Measurements from ENCODE around the gene ADAMTS6. TPM values are rescaled to one million over a fixed set of nuclear protein-coding genes. Genes with fewer than 3 reads are reported as not detected.

The ADAMTS6 gene
- total and polyA plus RNA-seq, 4 donors, result 5.3 to 22.0 (median 13.6) TPM

DNA sequence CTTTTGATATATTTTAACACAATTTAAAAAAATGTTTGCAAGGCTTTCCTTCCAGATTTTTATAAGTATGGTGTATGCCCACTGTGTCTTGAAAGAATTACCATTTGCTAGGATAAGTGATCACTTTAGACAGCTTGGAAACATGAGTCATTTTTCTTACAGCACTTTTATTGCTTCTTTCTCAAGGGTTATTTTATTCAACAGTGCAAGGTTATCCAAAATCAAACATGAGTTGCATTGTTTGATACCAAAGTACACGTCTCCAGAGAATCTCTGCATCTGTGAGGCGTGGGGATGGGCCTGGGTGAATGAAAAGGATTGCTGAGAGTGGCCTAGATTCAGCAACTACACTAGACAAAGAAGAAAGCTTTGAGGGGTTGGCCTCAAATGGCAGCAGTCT, 329.6 kb downstream of the ADAMTS6 start:
- no peaks in the 10 kb centered on the region for H3K9me3 ChIP-seq (ENCODE audit: control insufficient read depth, insufficient read depth, low read length)
- no peaks in the 10 kb centered on the region for H3K36me3 ChIP-seq (ENCODE audit: control insufficient read depth, insufficient read depth, low read length)
- no peaks in the 10 kb centered on the region for H3K4me1 ChIP-seq (ENCODE audit: control insufficient read depth, insufficient read depth, low read length)
- no peak overlapping the region for H3K4me3 ChIP-seq (ENCODE audit: low read depth, low read length)
- WGBS (ENCODE audit: insufficient coverage), result 100% methylated on average over 1 of the region's 2 CpGs
- DNase-seq (ENCODE audit: low read depth in 4 of 6, low spot score in 6 of 6), result no peak
- H3K27me3 ChIP-seq (ENCODE audit: control insufficient read depth, insufficient read depth, low read length), result no peaks in the 10 kb centered on the region
- no peak overlapping the region for H3K27ac ChIP-seq (ENCODE audit: low read depth, low read length)

DNA sequence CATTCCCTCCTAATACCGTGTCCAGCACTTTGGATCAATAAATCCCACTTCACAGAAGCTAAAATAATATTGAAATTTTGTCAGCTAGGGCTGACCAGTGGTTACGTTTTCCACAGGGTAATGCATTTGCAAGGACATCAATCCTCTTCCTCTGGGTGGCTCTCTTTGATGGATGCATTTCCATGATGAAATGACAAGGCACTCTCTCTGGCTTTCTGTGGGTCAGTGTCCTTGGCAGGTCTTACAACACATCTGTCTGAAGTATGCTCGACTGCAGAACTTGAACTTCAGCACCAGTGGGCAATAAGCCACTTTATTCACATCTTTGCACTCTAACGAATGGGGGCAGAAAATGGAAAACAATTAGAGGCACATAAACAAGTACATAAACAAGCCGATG, 330.1 kb downstream of the ADAMTS6 start:
- Histone ChIP-seq H3K4me1 (ENCODE audit: control insufficient read depth, insufficient read depth, low read length) (no peaks in the 10 kb centered on the region), H3K27me3 (ENCODE audit: control insufficient read depth, insufficient read depth, low read length) (no peaks in the 10 kb centered on the region), H3K36me3 (ENCODE audit: control insufficient read depth, insufficient read depth, low read length) (no peaks in the 10 kb centered on the region), H3K9me3 (ENCODE audit: control insufficient read depth, insufficient read depth, low read length) (no peaks in the 10 kb centered on the region), H3K27ac (ENCODE audit: low read depth, low read length) (no peak overlapping the region), H3K4me3 (ENCODE audit: low read depth, low read length) (no peak overlapping the region)
- no peak for DNase-seq (ENCODE audit: low read depth in 4 of 6, low spot score in 6 of 6)
- 94% methylated on average over 2 of the region's 5 CpGs for WGBS (ENCODE audit: insufficient coverage)

DNA sequence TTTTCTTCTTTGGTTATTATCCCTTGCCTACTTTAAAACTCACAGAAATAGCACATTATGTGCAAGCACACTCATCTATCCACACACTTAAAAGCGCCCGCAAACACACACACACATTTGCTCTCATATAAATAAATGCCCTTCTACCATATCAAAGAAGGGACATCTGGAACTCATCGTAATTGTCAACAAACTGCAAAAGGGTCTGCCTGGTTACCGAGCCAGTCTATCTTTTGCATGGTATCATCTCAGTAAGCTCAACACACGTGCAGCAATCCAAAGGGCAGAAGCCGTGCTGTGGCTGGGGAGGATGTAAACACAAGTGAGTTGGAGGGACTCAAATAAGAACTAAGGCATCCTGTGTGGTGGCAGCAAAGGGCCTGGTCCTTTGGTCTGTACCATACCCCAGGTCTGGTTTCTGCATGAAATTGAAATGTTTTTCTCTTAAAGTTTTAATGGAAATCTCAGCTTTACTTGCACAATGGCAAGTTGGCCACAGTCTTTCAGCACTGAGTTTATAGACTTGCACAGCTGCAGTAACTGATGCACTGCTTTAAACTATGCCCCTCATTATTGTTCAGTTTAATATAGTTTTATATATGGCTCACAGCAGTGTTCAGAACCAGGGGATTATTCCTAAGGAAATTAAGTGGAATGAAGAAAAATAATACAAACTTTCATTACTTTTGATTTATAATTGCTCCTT, 331.0 kb downstream of the ADAMTS6 start:
- WGBS (ENCODE audit: insufficient coverage), result 98% methylated on average over 6 of the region's 6 CpGs
- Histone ChIP-seq H3K36me3 (ENCODE audit: control insufficient read depth, insufficient read depth, low read length) (no peaks in the 10 kb centered on the region), H3K4me3 (ENCODE audit: low read depth, low read length) (no peak overlapping the region), H3K27me3 (ENCODE audit: control insufficient read depth, insufficient read depth, low read length) (no peaks in the 10 kb centered on the region), H3K9me3 (ENCODE audit: control insufficient read depth, insufficient read depth, low read length) (no peaks in the 10 kb centered on the region), H3K4me1 (ENCODE audit: control insufficient read depth, insufficient read depth, low read length) (no peaks in the 10 kb centered on the region), H3K27ac (ENCODE audit: low read depth, low read length) (no peak overlapping the region)
- DNase-seq (ENCODE audit: low read depth in 4 of 6, low spot score in 6 of 6), result no peak

DNA sequence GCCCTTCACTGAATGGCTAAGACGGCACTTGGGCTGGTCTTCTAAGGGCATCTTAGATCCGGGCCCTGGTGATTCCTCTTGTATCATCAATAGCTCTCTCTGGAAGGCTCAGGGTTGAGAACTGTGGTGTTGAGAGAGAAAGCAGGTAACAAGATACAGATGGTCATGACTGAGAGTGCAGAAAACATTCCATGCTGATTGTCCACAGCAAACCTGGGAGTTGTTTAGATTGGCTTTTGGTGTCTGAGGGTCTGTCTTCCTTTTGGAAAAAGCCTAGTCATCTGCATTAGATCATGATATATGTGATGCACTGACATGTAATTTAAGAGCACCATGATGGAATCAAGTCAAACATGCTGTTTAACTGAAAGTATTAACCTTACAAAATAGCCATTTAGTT, 331.9 kb downstream of the ADAMTS6 start:
- no peaks in the 10 kb centered on the region for H3K4me1 ChIP-seq (ENCODE audit: control insufficient read depth, insufficient read depth, low read length)
- H3K27ac ChIP-seq (ENCODE audit: low read depth, low read length), result no peak overlapping the region
- WGBS (ENCODE audit: insufficient coverage), result 92% methylated on average over 2 of the region's 2 CpGs
- H3K4me3 ChIP-seq (ENCODE audit: low read depth, low read length), result no peak overlapping the region
- no peaks in the 10 kb centered on the region for H3K36me3 ChIP-seq (ENCODE audit: control insufficient read depth, insufficient read depth, low read length)
- no peaks in the 10 kb centered on the region for H3K9me3 ChIP-seq (ENCODE audit: control insufficient read depth, insufficient read depth, low read length)
- no peak for DNase-seq (ENCODE audit: low read depth in 4 of 6, low spot score in 6 of 6)
- no peaks in the 10 kb centered on the region for H3K27me3 ChIP-seq (ENCODE audit: control insufficient read depth, insufficient read depth, low read length)

DNA sequence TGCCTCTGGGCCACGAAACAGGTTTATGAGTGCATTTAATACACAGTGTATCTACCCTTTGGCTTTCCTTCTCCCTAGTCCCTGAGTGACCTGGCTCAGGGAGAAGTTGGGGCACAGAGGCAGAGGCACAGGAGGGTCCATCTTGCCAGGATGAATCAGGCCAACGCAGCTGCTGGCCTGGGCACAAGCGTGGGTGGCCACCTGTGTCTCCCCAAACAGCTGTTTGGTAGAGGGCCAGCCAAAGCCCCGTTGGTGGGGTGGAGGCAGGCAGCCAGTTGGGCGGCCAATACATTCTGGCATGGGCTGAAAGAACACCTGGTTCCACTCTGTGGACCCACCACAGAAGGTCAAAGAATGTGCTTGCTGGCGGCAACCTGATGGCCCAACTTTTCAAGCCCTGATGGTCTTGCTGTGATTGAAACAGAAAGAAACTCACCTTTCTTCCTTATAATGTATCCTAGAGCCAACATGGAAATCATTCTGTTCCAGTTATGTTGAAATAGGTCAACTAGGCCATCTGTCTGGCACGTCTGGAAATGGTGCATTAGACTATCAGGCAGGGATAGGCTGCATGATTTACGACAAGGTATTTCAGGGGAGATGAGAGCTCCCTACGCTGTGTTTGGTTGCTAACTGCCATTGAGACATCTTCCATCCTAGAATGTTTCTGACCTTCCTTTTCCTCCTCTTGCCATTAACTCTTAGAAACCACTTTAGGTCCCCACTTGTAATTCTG, 337.4 kb downstream of the ADAMTS6 start:
- Histone ChIP-seq H3K27me3 (ENCODE audit: control insufficient read depth, insufficient read depth, low read length) (no peaks in the 10 kb centered on the region), H3K27ac (ENCODE audit: low read depth, low read length) (no peak overlapping the region), H3K4me3 (ENCODE audit: low read depth, low read length) (no peak overlapping the region), H3K4me1 (ENCODE audit: control insufficient read depth, insufficient read depth, low read length) (no peaks in the 10 kb centered on the region), H3K36me3 (ENCODE audit: control insufficient read depth, insufficient read depth, low read length) (no peaks in the 10 kb centered on the region), H3K9me3 (ENCODE audit: control insufficient read depth, insufficient read depth, low read length) (no peaks in the 10 kb centered on the region)
- no peak for DNase-seq (ENCODE audit: low read depth in 4 of 6, low spot score in 6 of 6)
- 70% methylated on average over 6 of the region's 9 CpGs for WGBS (ENCODE audit: insufficient coverage)

DNA sequence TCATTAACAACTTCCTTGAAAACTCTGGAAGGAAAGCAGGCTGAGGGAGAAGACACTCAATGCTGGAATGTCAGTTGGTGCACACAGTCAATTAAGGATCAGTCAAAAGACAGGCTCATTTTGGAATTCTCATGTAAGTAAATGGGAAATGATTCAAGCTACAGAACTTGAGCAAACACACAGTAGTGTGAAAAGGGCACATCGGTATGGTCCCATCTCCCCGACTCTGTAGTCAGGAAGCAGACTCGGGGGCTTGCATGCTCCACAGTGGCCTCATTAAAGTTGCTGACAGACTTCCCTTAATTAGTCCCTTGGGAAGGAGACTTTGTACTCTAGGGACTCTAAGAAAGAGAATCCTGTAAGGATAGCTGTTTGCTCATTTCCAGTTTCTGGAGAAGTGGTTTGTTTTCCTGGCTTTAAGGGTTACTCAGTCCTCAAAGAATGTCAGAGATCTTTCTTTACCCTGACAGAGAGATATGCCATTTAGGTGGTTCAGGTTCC, 339.2 kb downstream of the ADAMTS6 start:
- H3K27me3 ChIP-seq (ENCODE audit: control insufficient read depth, insufficient read depth, low read length), result no peaks in the 10 kb centered on the region
- peak in 1 of 6 donors; percentile 17 for DNase-seq (ENCODE audit: low read depth in 4 of 6, low spot score in 6 of 6)
- H3K27ac ChIP-seq (ENCODE audit: low read depth, low read length), result no peak overlapping the region
- 10% methylated on average over 3 of the region's 3 CpGs for WGBS (ENCODE audit: insufficient coverage)
- H3K36me3 ChIP-seq (ENCODE audit: control insufficient read depth, insufficient read depth, low read length), result no peaks in the 10 kb centered on the region
- no peaks in the 10 kb centered on the region for H3K9me3 ChIP-seq (ENCODE audit: control insufficient read depth, insufficient read depth, low read length)
- no peak overlapping the region for H3K4me3 ChIP-seq (ENCODE audit: low read depth, low read length)
- no peaks in the 10 kb centered on the region for H3K4me1 ChIP-seq (ENCODE audit: control insufficient read depth, insufficient read depth, low read length)

DNA sequence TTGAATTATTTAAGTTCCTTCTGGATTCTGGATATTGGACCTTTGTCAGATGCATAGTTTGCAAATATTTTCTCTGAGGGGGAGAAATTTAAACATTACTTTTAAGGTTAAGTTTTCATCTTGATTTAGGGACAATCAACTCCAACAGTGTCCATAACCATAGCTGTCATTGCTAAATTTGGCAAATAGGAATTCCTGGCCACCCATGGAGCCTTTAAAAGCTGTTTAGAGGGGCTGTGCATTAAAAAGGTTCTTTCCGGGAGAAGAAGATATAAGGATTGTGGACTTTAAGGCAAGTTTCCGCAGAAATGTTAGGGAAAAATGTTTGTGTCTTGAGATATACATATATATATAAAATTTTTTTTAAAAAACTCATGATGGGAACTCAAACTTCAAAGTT, 339.7 kb downstream of the ADAMTS6 start:
- H3K9me3 ChIP-seq (ENCODE audit: control insufficient read depth, insufficient read depth, low read length), result no peaks in the 10 kb centered on the region

DNA sequence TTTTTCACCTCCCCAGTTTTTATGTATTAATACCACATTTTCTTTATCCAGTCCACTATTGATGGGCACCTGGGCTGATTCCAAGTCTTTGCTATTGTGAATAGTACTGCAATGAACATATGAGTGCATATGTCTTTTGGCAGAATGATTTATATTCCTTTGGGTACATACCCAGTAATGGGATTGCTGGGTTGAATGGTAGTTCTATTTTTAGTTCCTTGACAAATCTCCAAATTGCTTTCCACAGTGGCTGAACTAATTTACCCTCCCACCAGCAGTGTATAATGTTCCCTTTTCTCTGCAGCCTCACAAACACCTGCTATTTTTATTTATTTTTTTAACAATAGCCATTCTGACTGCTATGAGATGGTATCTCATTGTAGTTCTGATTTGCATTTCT, 340.2 kb downstream of the ADAMTS6 start:
- H3K4me1 ChIP-seq (ENCODE audit: control insufficient read depth, insufficient read depth, low read length), result peaks cover 3% of the 10 kb centered on the region
- DNase-seq (ENCODE audit: low read depth in 4 of 6, low spot score in 6 of 6), result peak in 1 of 6 donors; percentile 63
- H3K27ac ChIP-seq (ENCODE audit: low read depth, low read length), result no peak overlapping the region
- H3K27me3 ChIP-seq (ENCODE audit: control insufficient read depth, insufficient read depth, low read length), result no peaks in the 10 kb centered on the region
- H3K36me3 ChIP-seq (ENCODE audit: control insufficient read depth, insufficient read depth, low read length), result no peaks in the 10 kb centered on the region
- no peak overlapping the region for H3K4me3 ChIP-seq (ENCODE audit: low read depth, low read length)
- H3K9me3 ChIP-seq (ENCODE audit: control insufficient read depth, insufficient read depth, low read length), result no peaks in the 10 kb centered on the region

More for the DNA sequence above, 339.7 kb downstream of the ADAMTS6 start:
- Histone ChIP-seq H3K4me1 (ENCODE audit: control insufficient read depth, insufficient read depth, low read length) (no peaks in the 10 kb centered on the region), H3K27ac (ENCODE audit: low read depth, low read length) (no peak overlapping the region), H3K27me3 (ENCODE audit: control insufficient read depth, insufficient read depth, low read length) (no peaks in the 10 kb centered on the region), H3K36me3 (ENCODE audit: control insufficient read depth, insufficient read depth, low read length) (no peaks in the 10 kb centered on the region), H3K4me3 (ENCODE audit: low read depth, low read length) (no peak overlapping the region)
- DNase-seq (ENCODE audit: low read depth in 4 of 6, low spot score in 6 of 6), result no peak
- no CpG with 5 or more reads among the region's 2 CpGs for WGBS (ENCODE audit: insufficient coverage)

DNA sequence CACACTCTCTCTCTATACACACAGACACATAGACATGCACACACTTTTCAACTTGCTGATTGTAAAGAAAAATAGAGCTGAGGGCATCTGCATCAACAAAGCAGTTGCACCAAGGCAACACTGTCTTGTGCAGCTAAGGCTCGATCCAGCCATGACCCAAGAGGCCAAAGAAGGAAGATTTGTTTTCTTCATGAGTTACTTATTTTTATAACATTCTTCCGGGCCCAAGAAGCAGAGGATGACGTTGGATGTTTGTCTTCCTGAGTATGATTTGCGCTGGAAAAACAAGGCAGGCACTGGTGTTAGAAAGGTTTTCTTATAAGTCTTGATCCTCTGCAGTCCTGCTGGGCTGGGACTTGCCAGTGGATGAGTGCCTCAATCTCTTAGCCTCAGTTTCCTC, 344.1 kb downstream of the ADAMTS6 start:
- WGBS (ENCODE audit: insufficient coverage), result no CpG with 5 or more reads among the region's 4 CpGs
- Histone ChIP-seq H3K27ac (ENCODE audit: low read depth, low read length) (no peak overlapping the region), H3K4me3 (ENCODE audit: low read depth, low read length) (no peak overlapping the region)

More for the DNA sequence above, 344.1 kb downstream of the ADAMTS6 start:
- H3K9me3 ChIP-seq (ENCODE audit: control insufficient read depth, insufficient read depth, low read length), result no peaks in the 10 kb centered on the region
- H3K4me1 ChIP-seq (ENCODE audit: control insufficient read depth, insufficient read depth, low read length), result peaks cover 7% of the 10 kb centered on the region
- no peaks in the 10 kb centered on the region for H3K36me3 ChIP-seq (ENCODE audit: control insufficient read depth, insufficient read depth, low read length)
- DNase-seq (ENCODE audit: low read depth in 4 of 6, low spot score in 6 of 6), result no peak
- no peaks in the 10 kb centered on the region for H3K27me3 ChIP-seq (ENCODE audit: control insufficient read depth, insufficient read depth, low read length)
